ENCODE measurements around the gene RUNDC3A. TPM values are rescaled to one million over a fixed set of nuclear protein-coding genes. Genes with fewer than 3 reads are reported as not detected.

RUNDC3A gene
- total RNA-seq (10 to 100 TPM in 3 of 9 donors, 1 to 10 TPM in 6; 1.6 to 26.4 (median 8.8) TPM), polyA plus RNA-seq (100 to 1,000 TPM in 1 of 3 donors, 10 to 100 TPM in 2; 19.3 to 133 (median 38.5) TPM)
- long read RNA-seq, donor 1, partial matches to known transcripts: 0 of 2 reads
- long read RNA-seq, donor 1, other reads (novel, unspliced or antisense): 0 of 2 reads
- long read RNA-seq, donor 2, partial matches to known transcripts: 0 of 1 reads
- long read RNA-seq, donor 2, other reads (novel, unspliced or antisense): 0 of 1 reads
- long read RNA-seq, donor 3: 0 reads
- long read RNA-seq, donor 4, partial matches to known transcripts: 2 of 2 reads
- long read RNA-seq, donor 4, other reads (novel, unspliced or antisense): 0 of 2 reads
- long read RNA-seq, donor 5, partial matches to known transcripts: 0 of 1 reads
- long read RNA-seq, donor 5, other reads (novel, unspliced or antisense): 0 of 1 reads
- long read RNA-seq, donor 6, partial matches to known transcripts: 2 of 2 reads
- long read RNA-seq, donor 6, other reads (novel, unspliced or antisense): 0 of 2 reads
- long read RNA-seq, donor 7: 0 reads
- long read RNA-seq, donor 8, partial matches to known transcripts: 0 of 5 reads
- long read RNA-seq, donor 8, other reads (novel, unspliced or antisense): 0 of 5 reads
- long read RNA-seq, donor 9, partial matches to known transcripts: 0 of 2 reads
- long read RNA-seq, donor 9, other reads (novel, unspliced or antisense): 0 of 2 reads
- long read RNA-seq, donor 10, partial matches to known transcripts: 0 of 2 reads
- long read RNA-seq, donor 10, other reads (novel, unspliced or antisense): 0 of 2 reads

DNA sequence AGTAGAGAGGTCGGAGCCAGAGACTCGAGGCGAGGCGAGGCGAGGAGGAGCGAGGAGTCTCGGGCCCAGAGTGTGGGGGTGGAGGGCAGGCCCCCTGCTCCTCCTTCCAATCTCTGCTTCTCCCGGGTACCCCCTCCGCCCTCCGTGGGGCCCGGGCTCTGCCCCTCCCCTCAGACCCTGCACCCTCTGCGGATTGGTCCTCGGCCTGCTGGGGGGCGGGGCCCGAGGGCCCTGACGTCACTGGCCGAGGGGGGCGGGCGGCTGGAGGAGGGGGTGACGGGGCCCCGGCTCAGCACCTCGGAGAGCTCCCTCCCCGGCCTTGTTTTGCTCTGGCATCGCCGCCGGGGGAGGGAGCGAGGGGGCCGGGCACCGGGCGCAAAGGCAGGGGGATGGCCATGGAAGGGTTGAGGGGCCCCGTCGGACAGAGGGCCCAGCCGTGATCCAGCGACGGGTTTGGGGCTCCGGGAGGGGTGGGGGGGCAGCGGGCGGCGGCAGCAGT lies at the start of gene RUNDC3A:
Gene RUNDC3A (plus strand): TSS at position 282 of the 499 bp plus-strand sequence. CDS start 232 bp downstream, outside the sequence.
- TF ChIP-seq POLR2A (IDR thresholded peaks at IDR 0.05): no peak
- TF ChIP-seq, protein P1, sequence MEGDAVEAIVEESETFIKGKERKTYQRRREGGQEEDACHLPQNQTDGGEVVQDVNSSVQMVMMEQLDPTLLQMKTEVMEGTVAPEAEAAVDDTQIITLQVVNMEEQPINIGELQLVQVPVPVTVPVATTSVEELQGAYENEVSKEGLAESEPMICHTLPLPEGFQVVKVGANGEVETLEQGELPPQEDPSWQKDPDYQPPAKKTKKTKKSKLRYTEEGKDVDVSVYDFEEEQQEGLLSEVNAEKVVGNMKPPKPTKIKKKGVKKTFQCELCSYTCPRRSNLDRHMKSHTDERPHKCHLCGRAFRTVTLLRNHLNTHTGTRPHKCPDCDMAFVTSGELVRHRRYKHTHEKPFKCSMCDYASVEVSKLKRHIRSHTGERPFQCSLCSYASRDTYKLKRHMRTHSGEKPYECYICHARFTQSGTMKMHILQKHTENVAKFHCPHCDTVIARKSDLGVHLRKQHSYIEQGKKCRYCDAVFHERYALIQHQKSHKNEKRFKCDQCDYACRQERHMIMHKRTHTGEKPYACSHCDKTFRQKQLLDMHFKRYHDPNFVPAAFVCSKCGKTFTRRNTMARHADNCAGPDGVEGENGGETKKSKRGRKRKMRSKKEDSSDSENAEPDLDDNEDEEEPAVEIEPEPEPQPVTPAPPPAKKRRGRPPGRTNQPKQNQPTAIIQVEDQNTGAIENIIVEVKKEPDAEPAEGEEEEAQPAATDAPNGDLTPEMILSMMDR (IDR thresholded peaks at IDR 0.05): no peak
- intact Hi-C loops (cut with DNase I): no loop called here
- Histone ChIP-seq H3K27me3 (no peaks in the 10 kb centered on the region), H3K9me3 (replicated peaks in 1 of 3) (no peaks in the 10 kb centered on the region), H3K36me3 (replicated peaks in 1 of 2) (no peaks in the 10 kb centered on the region), H3K4me3 (peak within 1 kb of the TSS in 2 of 4 donors; percentile 8 to 46), H3K4me1 (replicated peaks in 1 of 2) (peaks cover 13 to 19% of the 10 kb centered on the region in 2 donors), H3K27ac (peak within 1 kb of the TSS in 3 of 5 donors; percentile 59 to 81 (median 73))
- peak; percentile 89 to 95 (median 91) for DNase-seq
- WGBS, 4 donors: 0 to 1% (median 1%) methylated on average over 6 to 39 of the region's 39 CpGs

GRCh38 chr17:44258811-44259351 lies 49.5 kb upstream of the RUNDC3A start:
- TF ChIP-seq POLR2A (IDR thresholded peaks at IDR 0.05): no peak
- TF ChIP-seq, protein P1 (IDR thresholded peaks at IDR 0.05): no peak
- Histone ChIP-seq H3K27ac (no peak overlapping the region), H3K4me3 (no peak overlapping the region), H3K36me3 (replicated peaks in 1 of 2) (no peaks in the 10 kb centered on the region), H3K27me3 (no peaks in the 10 kb centered on the region), H3K9me3 (replicated peaks in 1 of 3) (no peaks in the 10 kb centered on the region), H3K4me1 (replicated peaks in 1 of 2) (no peaks in the 10 kb centered on the region)
- 82 to 86% (median 84%) methylated on average over 11 to 17 of the region's 17 CpGs for WGBS, 4 donors
- DNase-seq: no peak
- intact Hi-C loops (cut with DNase I): no loop called here

DNA sequence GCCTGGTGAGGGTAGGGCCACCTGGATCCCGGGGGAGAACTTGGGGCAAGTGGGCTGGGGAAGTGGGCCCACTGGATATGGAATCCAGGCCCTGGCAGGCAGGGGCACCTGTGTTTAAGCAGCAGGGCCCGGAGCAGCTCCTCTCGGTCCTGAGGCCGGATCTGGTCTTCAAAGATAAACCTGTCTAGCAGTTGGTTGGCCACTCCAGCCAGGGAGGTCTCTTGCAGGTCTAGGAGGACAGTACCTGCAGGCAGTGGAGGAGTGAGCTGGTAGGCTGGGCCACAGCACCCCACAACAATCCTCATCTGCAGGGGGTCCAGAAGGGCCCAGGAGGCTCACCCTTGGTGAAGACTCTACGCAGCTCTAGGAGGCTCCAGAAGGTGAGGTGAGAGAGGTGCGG lies 48.1 kb upstream of the RUNDC3A start:
- TF ChIP-seq, protein P1 (IDR thresholded peaks at IDR 0.05): no peak
- TF ChIP-seq POLR2A (IDR thresholded peaks at IDR 0.05): no peak
- no peak overlapping the region for H3K4me3 ChIP-seq
- no peaks in the 10 kb centered on the region for H3K9me3 ChIP-seq (replicated peaks in 1 of 3)
- no peaks in the 10 kb centered on the region for H3K36me3 ChIP-seq (replicated peaks in 1 of 2)
- intact Hi-C loops (cut with DNase I): no loop called here
- H3K27ac ChIP-seq: no peak overlapping the region
- no peaks in the 10 kb centered on the region for H3K27me3 ChIP-seq
- H3K4me1 ChIP-seq (replicated peaks in 1 of 2): no peaks in the 10 kb centered on the region
- DNase-seq: no peak
- WGBS, 4 donors: 82 to 97% (median 94%) methylated on average over 2 to 6 of the region's 6 CpGs
